ENCODE data around the gene GRHPR. TPM values are rescaled to one million over a fixed set of nuclear protein-coding genes. Genes with fewer than 3 reads are reported as not detected.

GRHPR gene
- total and polyA plus RNA-seq, 2 of the 8 experiments (the other 6 are each of a cell fraction or from before 2014, with no cell fraction given) = 97.0 to 201 TPM

GRCh38 chr9:37422289-37423104, at the start of gene GRHPR (continued):
- TF ChIP-seq EZH2 (IDR thresholded peaks at IDR 0.05; ENCODE audit: low read depth, low read length, severe bottlenecking) (no peak), CTBP2 (IDR thresholded peaks at IDR 0.05; ENCODE audit: borderline replicate concordance, insufficient read depth, insufficient read length, low read length) (no peak), SP2 (IDR thresholded peaks at IDR 0.05; ENCODE audit: low read length) (no peak), BRCA1 (IDR thresholded peaks at IDR 0.05; ENCODE audit: low read depth, low read length) (no peak), GABPA (IDR thresholded peaks at IDR 0.05; ENCODE audit: borderline replicate concordance, insufficient read depth, low read length) (no peak), ZNF274 (IDR thresholded peaks at IDR 0.05; ENCODE audit: borderline replicate concordance, extremely low read depth, low read length) (no peak), SP1 (IDR thresholded peaks at IDR 0.05; ENCODE audit: low read depth, low read length) (no peak), MAFK (IDR thresholded peaks at IDR 0.05; ENCODE audit: low read depth, low read length) (no peak), CHD2 (IDR thresholded peaks at IDR 0.05; ENCODE audit: low read length) (no peak), PHF8 (conservative IDR thresholded peaks at IDR 0.05; ENCODE audit: low read depth, low read length) (peak; percentile 77), TBP (IDR thresholded peaks at IDR 0.05; ENCODE audit: low read depth, low read length) (0 out of 2 replicates have a peak, but pooled peaks have one; percentile 44)
- TF ChIP-seq, protein P1, sequence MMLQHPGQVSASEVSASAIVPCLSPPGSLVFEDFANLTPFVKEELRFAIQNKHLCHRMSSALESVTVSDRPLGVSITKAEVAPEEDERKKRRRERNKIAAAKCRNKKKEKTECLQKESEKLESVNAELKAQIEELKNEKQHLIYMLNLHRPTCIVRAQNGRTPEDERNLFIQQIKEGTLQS (IDR thresholded peaks at IDR 0.05; ENCODE audit: insufficient read depth, low read depth, low read length) = no peak

Measured in H1 (cell line).